Right atrium auricular region (tissue), 2 donors: Measurements from ENCODE around the gene NMT2. TPM values are rescaled to one million over a fixed set of nuclear protein-coding genes. Genes with fewer than 3 reads are reported as not detected.
A peak's percentile ranks its signal among the peaks of the same experiment; 100 is the strongest.
"Not testable (repeated sequence)": the region's sequence is repeated elsewhere in the genome, so short reads cannot be mapped to it uniquely, and the experiment has no call there.

ENCODE experiments used
- DNase-seq: peaks from one replicate; pipeline ENCODE4 v3.0.0-alpha.2; 2019; ENCODE audit warnings: low spot score
- H3K27ac ChIP-seq, 2 donors: fragments of 200-600 bp; sonication (generic); 1 replicate in 1 of 2; 2 replicates in 1 of 2; pipeline ENCODE4 v1.5.1; 2016 to 2019
- H3K27me3 ChIP-seq, 2 donors: fragments of 200-600 bp; sonication (generic); one replicate each; pipeline versions ENCODE4 v1.5.1 to v1.6.0; 2017 to 2019
- H3K36me3 ChIP-seq: fragments of 200-600 bp; sonication (generic); one replicate; pipeline ENCODE4 v1.5.1; 2016
- H3K4me1 ChIP-seq, 2 donors: fragments of 200-600 bp; sonication (generic); one replicate each; pipeline versions ENCODE4 v1.5.1 to v1.6.0; 2017 to 2019
- H3K4me3 ChIP-seq, 2 donors: fragments of 200-600 bp; sonication (generic); 1 replicate in 1 of 2; 2 replicates in 1 of 2; pipeline ENCODE4 v1.5.1; 2017 to 2019; ENCODE audit warnings: mild to moderate bottlenecking in 1 of 2, moderate library complexity in 1 of 2
- H3K9me3 ChIP-seq, 2 donors: fragments of 200-600 bp; sonication (generic); one replicate each; pipeline ENCODE4 v1.5.1; 2019
- total RNA-seq, 2 donors: library from RNA; depleted of rRNA; stranded (reverse); fragments of >200 nt; gene quantifications; one replicate each; pipeline ENCODE4 v1.1.0, GENCODE V29; 2016
- TF ChIP-seq, protein P1 (sequence below), 2 donors: fragments of 200-600 bp; sonication (generic); IDR thresholded peaks; one replicate each; pipeline ENCODE4 v1.5.1; 2019; ENCODE audit warnings: antibody characterized with exemption in 2 of 2

Gene NMT2
- total RNA-seq, 2 donors from 2014 or later, result 9.7 to 10.5 TPM

DNA sequence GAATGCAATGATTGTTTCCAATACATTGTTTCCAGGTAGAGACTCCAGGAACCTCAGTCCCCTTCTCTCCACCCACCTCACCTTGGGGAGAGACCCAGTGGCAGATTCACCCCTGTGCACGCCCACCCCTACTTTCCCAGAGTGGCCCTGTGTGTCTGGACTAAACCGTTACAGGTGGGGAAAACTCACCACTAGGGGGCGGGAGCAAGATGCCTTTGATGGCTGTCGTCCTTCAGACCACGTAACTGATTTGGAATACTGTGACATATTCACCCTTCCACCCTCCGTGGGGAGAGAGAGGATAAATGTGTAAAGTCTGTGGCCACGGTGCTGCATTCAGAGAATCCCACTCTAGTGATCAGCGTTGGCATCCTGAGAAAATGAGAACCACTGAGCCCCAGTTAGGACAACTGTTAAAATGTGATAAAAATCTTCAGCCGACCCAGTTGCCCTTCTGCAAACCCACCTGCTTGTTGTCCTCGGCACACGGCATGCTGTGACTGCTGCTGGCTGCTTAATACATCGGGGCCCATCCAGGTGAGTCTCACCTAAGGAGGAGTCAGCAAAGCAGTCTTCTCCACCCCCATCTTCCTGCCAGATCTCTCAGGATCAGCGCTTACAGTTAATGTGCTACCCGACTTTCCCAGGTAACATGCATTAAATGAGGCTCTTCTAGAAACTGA is 41.5 kb upstream of the NMT2 start:
- peaks cover 9% of the 10 kb centered on the region for H3K36me3 ChIP-seq
- peak; percentile 90 for DNase-seq
- no peak overlapping the region for H3K4me3 ChIP-seq
- TF ChIP-seq, protein P1, sequence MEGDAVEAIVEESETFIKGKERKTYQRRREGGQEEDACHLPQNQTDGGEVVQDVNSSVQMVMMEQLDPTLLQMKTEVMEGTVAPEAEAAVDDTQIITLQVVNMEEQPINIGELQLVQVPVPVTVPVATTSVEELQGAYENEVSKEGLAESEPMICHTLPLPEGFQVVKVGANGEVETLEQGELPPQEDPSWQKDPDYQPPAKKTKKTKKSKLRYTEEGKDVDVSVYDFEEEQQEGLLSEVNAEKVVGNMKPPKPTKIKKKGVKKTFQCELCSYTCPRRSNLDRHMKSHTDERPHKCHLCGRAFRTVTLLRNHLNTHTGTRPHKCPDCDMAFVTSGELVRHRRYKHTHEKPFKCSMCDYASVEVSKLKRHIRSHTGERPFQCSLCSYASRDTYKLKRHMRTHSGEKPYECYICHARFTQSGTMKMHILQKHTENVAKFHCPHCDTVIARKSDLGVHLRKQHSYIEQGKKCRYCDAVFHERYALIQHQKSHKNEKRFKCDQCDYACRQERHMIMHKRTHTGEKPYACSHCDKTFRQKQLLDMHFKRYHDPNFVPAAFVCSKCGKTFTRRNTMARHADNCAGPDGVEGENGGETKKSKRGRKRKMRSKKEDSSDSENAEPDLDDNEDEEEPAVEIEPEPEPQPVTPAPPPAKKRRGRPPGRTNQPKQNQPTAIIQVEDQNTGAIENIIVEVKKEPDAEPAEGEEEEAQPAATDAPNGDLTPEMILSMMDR (IDR thresholded peaks at IDR 0.05), result peak; percentile 82 to 91
- no peak overlapping the region for H3K27ac ChIP-seq
- no peaks in the 10 kb centered on the region for H3K9me3 ChIP-seq
- peaks cover 0 to 9% of the 10 kb centered on the region in 2 donors for H3K4me1 ChIP-seq
- no peaks in the 10 kb centered on the region for H3K27me3 ChIP-seq

DNA sequence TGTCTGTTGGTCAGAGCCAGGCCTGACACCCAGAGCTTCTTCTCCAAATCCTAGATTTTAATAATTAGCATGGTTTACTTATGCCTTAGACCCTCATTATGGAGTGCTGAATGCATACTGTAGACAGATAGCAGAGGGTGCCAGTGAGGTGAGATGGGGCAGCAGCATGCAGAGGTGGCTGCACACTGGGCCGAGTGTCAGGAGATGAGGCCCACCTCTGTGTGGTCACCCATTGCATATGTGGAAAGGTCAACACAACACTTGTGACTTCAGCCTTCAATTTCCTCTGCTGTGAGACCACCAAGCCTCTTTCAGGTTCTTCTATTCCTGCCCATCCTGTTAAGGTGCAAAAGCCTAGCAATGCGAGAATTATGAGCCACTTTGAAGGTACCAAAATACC is 39.7 kb upstream of the NMT2 start:
- no peaks in the 10 kb centered on the region for H3K27me3 ChIP-seq
- H3K4me1 ChIP-seq, result peaks cover 0 to 9% of the 10 kb centered on the region in 2 donors
- TF ChIP-seq, protein P1 (IDR thresholded peaks at IDR 0.05), result no peak
- H3K9me3 ChIP-seq, result no peaks in the 10 kb centered on the region
- H3K4me3 ChIP-seq, result no peak overlapping the region
- H3K27ac ChIP-seq, result no peak overlapping the region
- H3K36me3 ChIP-seq, result peaks cover 3% of the 10 kb centered on the region
- no peak for DNase-seq

DNA sequence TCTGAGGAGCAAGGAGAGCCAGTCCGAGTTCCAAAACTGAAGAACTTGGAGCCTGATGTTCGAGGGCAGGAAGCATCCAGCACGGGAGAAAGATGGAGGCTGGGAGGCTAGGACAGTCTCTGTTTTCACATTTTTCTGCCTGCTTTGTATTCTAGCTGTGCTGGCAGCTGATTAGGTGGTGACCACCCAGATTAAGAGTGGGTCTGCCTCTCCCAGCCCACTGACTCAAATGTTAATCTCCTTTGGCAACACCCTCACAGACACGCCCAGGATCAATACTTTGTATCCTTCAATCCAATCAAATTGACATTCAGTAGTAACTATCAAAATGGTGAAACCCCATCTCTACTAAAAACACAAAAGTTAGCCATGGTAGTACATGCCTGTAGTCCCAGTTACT is 38.9 kb upstream of the NMT2 start:
- not testable (repeated sequence) for H3K27ac ChIP-seq, H3K4me1 ChIP-seq, H3K9me3 ChIP-seq, H3K27me3 ChIP-seq, H3K36me3 ChIP-seq, DNase-seq, H3K4me3 ChIP-seq

DNA sequence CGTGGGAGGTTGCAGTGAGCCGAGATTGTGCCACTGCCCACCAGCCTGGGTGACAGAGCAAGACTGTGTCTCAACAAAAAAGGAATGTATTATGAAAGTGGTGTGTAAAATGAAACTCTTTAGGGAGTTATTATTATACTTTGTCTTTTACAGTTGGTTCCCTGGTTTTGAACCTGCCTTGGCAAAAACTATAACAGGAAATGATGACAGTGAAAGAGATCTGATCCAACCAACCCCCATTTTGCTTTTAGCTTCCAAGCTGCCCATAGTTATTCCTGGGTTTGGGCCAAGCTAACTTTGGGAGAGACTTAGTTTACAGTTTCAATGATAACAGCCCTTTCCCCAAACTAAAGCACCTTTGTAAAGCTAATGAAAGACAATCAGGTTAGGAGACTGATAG is 34.1 kb upstream of the NMT2 start:
- Histone ChIP-seq H3K4me1 (peaks cover 0 to 3% of the 10 kb centered on the region in 2 donors), H3K36me3 (no peaks in the 10 kb centered on the region), H3K27ac (no peak overlapping the region), H3K27me3 (no peaks in the 10 kb centered on the region), H3K9me3 (no peaks in the 10 kb centered on the region), H3K4me3 (no peak overlapping the region)
- DNase-seq, result no peak
- TF ChIP-seq, protein P1 (IDR thresholded peaks at IDR 0.05), result no peak

DNA sequence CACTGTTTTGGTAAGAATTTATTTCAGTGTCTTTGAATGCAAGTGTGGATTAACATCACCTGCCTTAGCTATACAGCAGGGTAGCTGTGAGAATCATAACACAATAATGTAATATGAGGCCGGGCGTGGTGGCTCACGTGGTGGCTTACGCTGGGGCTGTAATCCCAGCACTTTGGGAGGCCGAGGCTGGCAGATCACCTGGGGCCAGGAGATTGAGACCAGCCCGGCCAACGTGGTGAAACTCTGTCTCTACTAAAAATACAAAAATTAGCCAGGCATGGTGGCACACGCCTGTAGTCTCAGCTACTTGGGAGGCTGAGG is 33.8 kb upstream of the NMT2 start:
- not testable (repeated sequence) for DNase-seq, H3K9me3 ChIP-seq, H3K27me3 ChIP-seq, H3K27ac ChIP-seq, H3K4me3 ChIP-seq, H3K36me3 ChIP-seq, H3K4me1 ChIP-seq

DNA sequence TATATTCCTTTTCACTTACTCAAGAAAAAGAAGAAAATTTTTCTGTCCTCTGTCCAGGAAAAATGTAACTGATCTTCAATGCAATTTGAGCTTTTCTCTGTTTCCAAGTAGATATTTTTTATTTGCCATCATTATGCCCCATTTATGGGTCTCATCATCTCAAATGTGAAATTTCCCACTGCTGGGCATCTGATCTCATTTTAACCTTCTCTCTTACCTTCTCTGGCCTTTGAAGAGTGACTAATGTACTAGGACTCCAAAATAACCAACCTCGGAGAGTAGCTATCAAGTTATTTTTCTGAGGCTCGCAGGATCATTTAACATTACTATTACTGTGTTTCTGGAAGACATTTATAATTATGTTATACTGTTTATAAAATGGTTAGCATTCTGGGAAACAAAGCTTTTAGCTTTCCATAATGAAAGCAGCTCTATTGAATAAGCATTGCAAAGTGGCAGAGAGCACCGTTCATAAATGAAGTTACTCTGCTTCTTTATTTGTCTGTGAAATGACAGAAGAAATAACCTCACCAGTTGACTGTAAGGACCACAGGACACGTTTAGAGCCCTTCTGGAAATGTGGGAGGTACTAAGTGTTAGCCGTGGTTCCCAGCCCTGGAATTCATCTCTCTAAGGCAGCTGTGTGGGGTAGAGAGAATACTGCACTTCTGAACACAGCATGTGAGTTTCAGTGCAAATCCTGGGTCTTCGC is 33.3 kb upstream of the NMT2 start:
- H3K4me1 ChIP-seq, result peaks cover 0 to 6% of the 10 kb centered on the region in 2 donors
- no peak for DNase-seq
- no peaks in the 10 kb centered on the region for H3K9me3 ChIP-seq
- TF ChIP-seq, protein P1 (IDR thresholded peaks at IDR 0.05), result no peak
- no peak overlapping the region for H3K27ac ChIP-seq
- H3K4me3 ChIP-seq, result no peak overlapping the region
- H3K36me3 ChIP-seq, result no peaks in the 10 kb centered on the region
- H3K27me3 ChIP-seq, result no peaks in the 10 kb centered on the region

DNA sequence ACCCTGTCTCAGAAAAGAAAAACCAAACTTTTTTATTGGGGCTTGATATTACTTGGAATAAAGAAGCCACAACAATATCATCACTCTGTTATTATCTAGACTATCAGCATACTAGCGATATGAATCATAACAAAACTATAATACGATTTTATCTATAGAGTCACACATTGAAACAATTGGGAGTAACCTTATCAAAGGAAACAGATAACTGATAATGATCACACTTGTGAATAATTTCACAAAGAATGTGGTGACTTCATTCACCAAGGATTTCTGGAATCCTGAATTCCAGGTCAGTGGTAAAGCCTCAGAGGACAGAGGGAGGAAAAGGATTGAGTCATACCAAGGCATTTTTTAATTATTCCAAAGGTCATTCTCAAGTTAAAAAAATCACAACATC is 32.1 kb upstream of the NMT2 start:
- H3K9me3 ChIP-seq, result no peaks in the 10 kb centered on the region
- no peak for DNase-seq
- no peak overlapping the region for H3K4me3 ChIP-seq
- H3K27ac ChIP-seq, result no peak overlapping the region
- H3K27me3 ChIP-seq, result no peaks in the 10 kb centered on the region
- peaks cover 0 to 6% of the 10 kb centered on the region in 2 donors for H3K4me1 ChIP-seq
- TF ChIP-seq, protein P1 (IDR thresholded peaks at IDR 0.05), result no peak
- no peaks in the 10 kb centered on the region for H3K36me3 ChIP-seq
